PC-9 (cell line): ENCODE measurements around the gene INPP5A.

Source experiments
- CTCF ChIP-seq: fragments of 200-600 bp; sonication (generic); conservative IDR thresholded peaks from 2 replicates; pipeline ENCODE4 v1.6.1; 2017; ENCODE audit warnings: mixed run types, antibody characterized with exemption, mild to moderate bottlenecking, moderate library complexity
- EZH2 ChIP-seq: fragments of 200-600 bp; sonication (generic); IDR thresholded peaks from 2 replicates; pipeline ENCODE4 v1.8.0; 2017; ENCODE audit warnings: antibody characterized with exemption, low read depth

GRCh38 chr10:132792796-132793195 is 255.2 kb downstream of the INPP5A start:
- TF ChIP-seq CTCF = no peak
- no peak for TF ChIP-seq EZH2
